ENCODE data around the gene GALNT14. TPM values are rescaled to one million over a fixed set of nuclear protein-coding genes. Genes with fewer than 3 reads are reported as not detected.

The GALNT14 gene
- total RNA-seq, 1 experiment from 2014 or later: 6.0 TPM

- DNase-seq (ENCODE audit: low spot score) (no peak), ATAC-seq (no peak)
- H3K27me3 Mint-ChIP-seq (ENCODE audit: low read depth): no peaks in the 10 kb centered on the region
- H3K36me3 Mint-ChIP-seq: no peaks in the 10 kb centered on the region
- H3K4me1 Mint-ChIP-seq: no peaks in the 10 kb centered on the region
- no peak for TF ChIP-seq PRDM15 (CRISPR knock-in tag; IDR thresholded peaks at IDR 0.05)
- TF ChIP-seq IRF1 (CRISPR knock-in tag; IDR thresholded peaks at IDR 0.05): no peak
- TF ChIP-seq ZBTB21 (CRISPR knock-in tag; IDR thresholded peaks at IDR 0.05; ENCODE audit: borderline replicate concordance): no peak
- TF ChIP-seq, protein P1, sequence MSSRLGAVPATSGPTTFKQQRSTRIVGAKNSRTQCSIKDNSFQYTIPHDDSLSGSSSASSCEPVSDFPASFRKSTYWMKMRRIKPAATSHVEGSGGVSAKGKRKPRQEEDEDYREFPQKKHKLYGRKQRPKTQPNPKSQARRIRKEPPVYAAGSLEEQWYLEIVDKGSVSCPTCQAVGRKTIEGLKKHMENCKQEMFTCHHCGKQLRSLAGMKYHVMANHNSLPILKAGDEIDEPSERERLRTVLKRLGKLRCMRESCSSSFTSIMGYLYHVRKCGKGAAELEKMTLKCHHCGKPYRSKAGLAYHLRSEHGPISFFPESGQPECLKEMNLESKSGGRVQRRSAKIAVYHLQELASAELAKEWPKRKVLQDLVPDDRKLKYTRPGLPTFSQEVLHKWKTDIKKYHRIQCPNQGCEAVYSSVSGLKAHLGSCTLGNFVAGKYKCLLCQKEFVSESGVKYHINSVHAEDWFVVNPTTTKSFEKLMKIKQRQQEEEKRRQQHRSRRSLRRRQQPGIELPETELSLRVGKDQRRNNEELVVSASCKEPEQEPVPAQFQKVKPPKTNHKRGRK (CRISPR knock-in tag; IDR thresholded peaks at IDR 0.05; ENCODE audit: borderline replicate concordance): no peak
- no peak for TF ChIP-seq TEAD4 (CRISPR knock-in tag; IDR thresholded peaks at IDR 0.05)
- TF ChIP-seq, protein P2, sequence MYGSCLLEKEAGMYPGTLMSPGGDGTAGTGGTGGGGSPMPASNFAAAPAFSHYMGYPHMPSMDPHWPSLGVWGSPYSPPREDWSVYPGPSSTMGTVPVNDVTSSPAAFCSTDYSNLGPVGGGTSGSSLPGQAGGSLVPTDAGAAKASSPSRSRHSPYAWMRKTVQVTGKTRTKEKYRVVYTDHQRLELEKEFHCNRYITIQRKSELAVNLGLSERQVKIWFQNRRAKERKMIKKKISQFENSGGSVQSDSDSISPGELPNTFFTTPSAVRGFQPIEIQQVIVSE (CRISPR knock-in tag; IDR thresholded peaks at IDR 0.05; ENCODE audit: borderline replicate concordance): no peak
- POLR2A ChIA-PET: no interaction called here
- H3K9me3 Mint-ChIP-seq: no peaks in the 10 kb centered on the region
- H3K27ac Mint-ChIP-seq: no peak overlapping the region
- CTCF ChIA-PET: interaction anchor here (0.9 to 1.2 kb wide), 4 partner anchors 14 to 252 kb away, joined by 3 to 4 read pairs (median 3); no protein-coding TSS in a partner anchor
- H3K4me3 Mint-ChIP-seq: no peak overlapping the region
These were observed 56.7 kb downstream of the GALNT14 start for GRCh38 chr2:31081492-31081891.

- Mint-ChIP-seq H3K9me3 (no peaks in the 10 kb centered on the region), H3K4me1 (peaks cover 9% of the 10 kb centered on the region), H3K27me3 (ENCODE audit: low read depth) (no peaks in the 10 kb centered on the region), H3K4me3 (no peak overlapping the region), H3K36me3 (no peaks in the 10 kb centered on the region), H3K27ac (no peak overlapping the region)
- CTCF ChIA-PET: interaction anchor here (1.0 to 2.7 kb wide), 8 partner anchors 9 to 218 kb away, joined by 3 to 9 read pairs (median 4); no protein-coding TSS in a partner anchor
- no peak for DNase-seq (ENCODE audit: low spot score)
- no peak for TF ChIP-seq ETV6 (CRISPR knock-in tag; IDR thresholded peaks at IDR 0.05)
- TF ChIP-seq ZMAT4 (CRISPR knock-in tag; IDR thresholded peaks at IDR 0.05): no peak
- no peak for TF ChIP-seq NFATC4 (CRISPR knock-in tag; IDR thresholded peaks at IDR 0.05)
- TF ChIP-seq SOX15 (CRISPR knock-in tag; IDR thresholded peaks at IDR 0.05): no peak
- TF ChIP-seq, protein P3, sequence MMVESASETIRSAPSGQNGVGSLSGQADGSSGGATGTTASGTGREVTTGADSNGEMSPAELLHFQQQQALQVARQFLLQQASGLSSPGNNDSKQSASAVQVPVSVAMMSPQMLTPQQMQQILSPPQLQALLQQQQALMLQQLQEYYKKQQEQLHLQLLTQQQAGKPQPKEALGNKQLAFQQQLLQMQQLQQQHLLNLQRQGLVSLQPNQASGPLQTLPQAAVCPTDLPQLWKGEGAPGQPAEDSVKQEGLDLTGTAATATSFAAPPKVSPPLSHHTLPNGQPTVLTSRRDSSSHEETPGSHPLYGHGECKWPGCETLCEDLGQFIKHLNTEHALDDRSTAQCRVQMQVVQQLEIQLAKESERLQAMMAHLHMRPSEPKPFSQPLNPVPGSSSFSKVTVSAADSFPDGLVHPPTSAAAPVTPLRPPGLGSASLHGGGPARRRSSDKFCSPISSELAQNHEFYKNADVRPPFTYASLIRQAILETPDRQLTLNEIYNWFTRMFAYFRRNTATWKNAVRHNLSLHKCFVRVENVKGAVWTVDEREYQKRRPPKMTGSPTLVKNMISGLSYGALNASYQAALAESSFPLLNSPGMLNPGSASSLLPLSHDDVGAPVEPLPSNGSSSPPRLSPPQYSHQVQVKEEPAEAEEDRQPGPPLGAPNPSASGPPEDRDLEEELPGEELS (CRISPR knock-in tag; IDR thresholded peaks at IDR 0.05): no peak
- no peak for TF ChIP-seq TEAD1 (CRISPR knock-in tag; IDR thresholded peaks at IDR 0.05)
- TF ChIP-seq, protein P4, sequence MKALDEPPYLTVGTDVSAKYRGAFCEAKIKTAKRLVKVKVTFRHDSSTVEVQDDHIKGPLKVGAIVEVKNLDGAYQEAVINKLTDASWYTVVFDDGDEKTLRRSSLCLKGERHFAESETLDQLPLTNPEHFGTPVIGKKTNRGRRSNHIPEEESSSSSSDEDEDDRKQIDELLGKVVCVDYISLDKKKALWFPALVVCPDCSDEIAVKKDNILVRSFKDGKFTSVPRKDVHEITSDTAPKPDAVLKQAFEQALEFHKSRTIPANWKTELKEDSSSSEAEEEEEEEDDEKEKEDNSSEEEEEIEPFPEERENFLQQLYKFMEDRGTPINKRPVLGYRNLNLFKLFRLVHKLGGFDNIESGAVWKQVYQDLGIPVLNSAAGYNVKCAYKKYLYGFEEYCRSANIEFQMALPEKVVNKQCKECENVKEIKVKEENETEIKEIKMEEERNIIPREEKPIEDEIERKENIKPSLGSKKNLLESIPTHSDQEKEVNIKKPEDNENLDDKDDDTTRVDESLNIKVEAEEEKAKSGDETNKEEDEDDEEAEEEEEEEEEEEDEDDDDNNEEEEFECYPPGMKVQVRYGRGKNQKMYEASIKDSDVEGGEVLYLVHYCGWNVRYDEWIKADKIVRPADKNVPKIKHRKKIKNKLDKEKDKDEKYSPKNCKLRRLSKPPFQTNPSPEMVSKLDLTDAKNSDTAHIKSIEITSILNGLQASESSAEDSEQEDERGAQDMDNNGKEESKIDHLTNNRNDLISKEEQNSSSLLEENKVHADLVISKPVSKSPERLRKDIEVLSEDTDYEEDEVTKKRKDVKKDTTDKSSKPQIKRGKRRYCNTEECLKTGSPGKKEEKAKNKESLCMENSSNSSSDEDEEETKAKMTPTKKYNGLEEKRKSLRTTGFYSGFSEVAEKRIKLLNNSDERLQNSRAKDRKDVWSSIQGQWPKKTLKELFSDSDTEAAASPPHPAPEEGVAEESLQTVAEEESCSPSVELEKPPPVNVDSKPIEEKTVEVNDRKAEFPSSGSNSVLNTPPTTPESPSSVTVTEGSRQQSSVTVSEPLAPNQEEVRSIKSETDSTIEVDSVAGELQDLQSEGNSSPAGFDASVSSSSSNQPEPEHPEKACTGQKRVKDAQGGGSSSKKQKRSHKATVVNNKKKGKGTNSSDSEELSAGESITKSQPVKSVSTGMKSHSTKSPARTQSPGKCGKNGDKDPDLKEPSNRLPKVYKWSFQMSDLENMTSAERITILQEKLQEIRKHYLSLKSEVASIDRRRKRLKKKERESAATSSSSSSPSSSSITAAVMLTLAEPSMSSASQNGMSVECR (CRISPR knock-in tag; IDR thresholded peaks at IDR 0.05; ENCODE audit: borderline replicate concordance): no peak
- no peak for ATAC-seq
- POLR2A ChIA-PET: no interaction called here
These were observed 57.9 kb downstream of the GALNT14 start for GRCh38 chr2:31080361-31080760.
